Body of pancreas (tissue), 4 donors: ENCODE results near the gene ABI1.
"Not testable (repeated sequence)": the region's sequence is repeated elsewhere in the genome, so short reads cannot be mapped to it uniquely, and the experiment has no call there.

ENCODE experiments used
- CTCF ChIP-seq, 7 experiments: fragments of 450-650 bp in 4 of 7; fragments of 200-600 bp in 3 of 7; sonication (generic) in 3 of 7; IDR thresholded peaks; one replicate each; pipeline ENCODE4 v1.5.1; 2016 to 2019; ENCODE audit warnings: antibody characterized with exemption in 7 of 7
- POLR2A ChIP-seq, 3 donors: fragments of 450-650 bp; IDR thresholded peaks; one replicate each; pipeline ENCODE4 v1.6.1; 2016; ENCODE audit warnings: antibody characterized with exemption in 3 of 3, mild to moderate bottlenecking in 2 of 3

GRCh38 chr10:26789779-26790178 lies 71.0 kb downstream of the ABI1 start:
- TF ChIP-seq POLR2A, CTCF (IDR thresholded peaks at IDR 0.05): not testable (repeated sequence)
